Peyer's patch (tissue), 4 donors: Measurements from ENCODE around the gene ABCA12. TPM values are rescaled to one million over a fixed set of nuclear protein-coding genes. Genes with fewer than 3 reads are reported as not detected.

Source experiments
- DNase-seq, 3 donors: peaks; one replicate each; pipeline ENCODE4 v3.0.0-alpha.2; 2017 to 2019
- H3K27ac ChIP-seq, 4 donors: fragments of 200-600 bp; sonication (generic); one replicate each; pipeline ENCODE4 v1.5.1; 2016 to 2019
- H3K27me3 ChIP-seq, 2 donors: fragments of 200-600 bp; sonication (generic); one replicate each; pipeline ENCODE4 v1.5.1; 2019
- H3K36me3 ChIP-seq, 3 donors: fragments of 200-600 bp; sonication (generic); one replicate each; pipeline ENCODE4 v1.5.1; 2016 to 2019
- H3K4me1 ChIP-seq, 4 donors: fragments of 200-600 bp; sonication (generic); one replicate each; pipeline ENCODE4 v1.5.1; 2016 to 2019
- H3K4me3 ChIP-seq, 4 donors: fragments of 200-600 bp; sonication (generic); 1 replicate in 3 of 4; 2 replicates in 1 of 4; pipeline ENCODE4 v1.5.1; 2016 to 2019; ENCODE audit warnings: mild to moderate bottlenecking in 1 of 4
- H3K9me3 ChIP-seq, 4 donors: fragments of 200-600 bp; sonication (generic); one replicate each; pipeline ENCODE4 v1.5.1; 2016 to 2019; ENCODE audit warnings: mild to moderate bottlenecking in 1 of 4
- CTCF ChIP-seq, 6 experiments: fragments of 450-650 bp in 4 of 6; fragments of 200-600 bp in 2 of 6; sonication (generic) in 1 of 6; IDR thresholded peaks; one replicate each; pipeline ENCODE4 v1.5.1; 2017 to 2019; ENCODE audit warnings: antibody characterized with exemption in 6 of 6, mild to moderate bottlenecking in 3 of 6, moderate library complexity in 1 of 6
- POLR2A ChIP-seq, 2 donors: fragments of 450-650 bp; IDR thresholded peaks; one replicate each; pipeline ENCODE4 v1.5.1; 2017; ENCODE audit warnings: antibody characterized with exemption in 2 of 2, mild to moderate bottlenecking in 2 of 2, moderate library complexity in 2 of 2
- total RNA-seq, 4 donors: library from RNA; depleted of rRNA; stranded (reverse); fragments of >200 nt; gene quantifications; one replicate each; pipeline ENCODE4 v1.1.0, GENCODE V29; 2016

ABCA12 gene
- total RNA-seq, 4 donors from 2014 or later: not detected

- Histone ChIP-seq H3K9me3 (no peaks in the 10 kb centered on the region), H3K4me3 (no peak overlapping the region), H3K27me3 (no peaks in the 10 kb centered on the region), H3K27ac (no peak overlapping the region), H3K36me3 (no peaks in the 10 kb centered on the region), H3K4me1 (no peaks in the 10 kb centered on the region)
- DNase-seq: no peak
- TF ChIP-seq CTCF (IDR thresholded peaks at IDR 0.05) (no peak), POLR2A (IDR thresholded peaks at IDR 0.05) (no peak)
These were observed 1.1 kb downstream of the ABCA12 start for GRCh38 chr2:215137329-215137686.

GRCh38 chr2:215136669-215137328 is 1.6 kb downstream of the ABCA12 start:
- no peak for DNase-seq
- no peaks in the 10 kb centered on the region for H3K27me3 ChIP-seq
- no peak overlapping the region for H3K4me3 ChIP-seq
- H3K36me3 ChIP-seq: no peaks in the 10 kb centered on the region
- no peaks in the 10 kb centered on the region for H3K4me1 ChIP-seq
- no peaks in the 10 kb centered on the region for H3K9me3 ChIP-seq
- TF ChIP-seq CTCF (IDR thresholded peaks at IDR 0.05): no peak
- TF ChIP-seq POLR2A (IDR thresholded peaks at IDR 0.05): no peak
- no peak overlapping the region for H3K27ac ChIP-seq

DNA sequence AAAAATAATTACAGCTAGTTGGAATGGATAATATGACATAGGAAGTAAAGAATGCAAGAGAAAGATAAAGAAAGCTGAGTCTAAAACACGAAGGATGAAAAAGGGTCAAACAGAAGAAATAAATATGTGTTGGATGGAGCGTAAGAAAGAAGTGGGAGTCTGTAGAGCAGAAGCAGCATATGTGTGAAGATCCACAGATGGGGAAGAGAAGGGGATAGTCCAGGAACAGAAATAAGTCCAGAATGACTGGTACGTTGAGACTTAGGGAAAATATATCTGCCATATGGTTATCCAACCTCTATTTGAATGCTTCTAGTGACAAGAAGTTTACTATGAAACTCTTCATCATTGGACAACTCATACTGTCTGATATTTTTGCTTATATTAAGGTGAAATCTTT is 18.0 kb downstream of the ABCA12 start:
- H3K4me1 ChIP-seq: no peaks in the 10 kb centered on the region
- H3K4me3 ChIP-seq: no peak overlapping the region
- TF ChIP-seq CTCF (IDR thresholded peaks at IDR 0.05) (no peak), POLR2A (IDR thresholded peaks at IDR 0.05) (no peak)
- no peak for DNase-seq
- H3K9me3 ChIP-seq: peaks cover 0 to 5% (median 0%) of the 10 kb centered on the region in 4 donors
- no peaks in the 10 kb centered on the region for H3K36me3 ChIP-seq
- no peak overlapping the region for H3K27ac ChIP-seq
- no peaks in the 10 kb centered on the region for H3K27me3 ChIP-seq

DNA sequence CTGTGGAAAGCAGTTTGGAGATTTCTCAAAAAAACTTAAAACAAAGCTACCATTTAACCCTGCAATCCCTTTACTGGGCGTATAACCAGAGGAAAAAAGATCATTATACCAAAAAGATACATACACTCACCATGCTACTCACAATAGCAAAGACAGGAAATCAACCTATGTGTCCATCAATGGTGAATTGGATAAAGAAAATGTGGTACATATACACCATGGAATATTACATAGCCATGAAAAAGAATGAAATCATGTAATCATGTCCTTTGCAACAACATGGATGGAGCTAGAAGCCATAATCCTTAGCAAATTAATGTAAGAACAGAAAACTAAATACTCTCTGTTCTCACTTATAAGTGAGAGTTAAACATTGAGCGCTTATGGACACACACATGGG is 18.6 kb downstream of the ABCA12 start:
- Histone ChIP-seq H3K27ac (no peak overlapping the region), H3K4me1 (no peaks in the 10 kb centered on the region), H3K4me3 (no peak overlapping the region), H3K9me3 (peaks cover 0 to 5% (median 0%) of the 10 kb centered on the region in 4 donors), H3K36me3 (no peaks in the 10 kb centered on the region), H3K27me3 (no peaks in the 10 kb centered on the region)
- no peak for TF ChIP-seq CTCF (IDR thresholded peaks at IDR 0.05)
- no peak for TF ChIP-seq POLR2A (IDR thresholded peaks at IDR 0.05)
- no peak for DNase-seq

GRCh38 chr2:215110918-215111317 is 27.5 kb downstream of the ABCA12 start:
- Histone ChIP-seq H3K4me1 (no peaks in the 10 kb centered on the region), H3K36me3 (no peaks in the 10 kb centered on the region), H3K27me3 (no peaks in the 10 kb centered on the region), H3K9me3 (no peaks in the 10 kb centered on the region), H3K27ac (no peak overlapping the region), H3K4me3 (no peak overlapping the region)
- DNase-seq: no peak
- TF ChIP-seq POLR2A (IDR thresholded peaks at IDR 0.05) (no peak), CTCF (IDR thresholded peaks at IDR 0.05) (no peak)
